Right lobe of liver (tissue), 6 donors: Measurements from ENCODE around the gene LMX1B. TPM values are rescaled to one million over a fixed set of nuclear protein-coding genes. Genes with fewer than 3 reads are reported as not detected.

Experiments used
- ATAC-seq, 4 donors: fragments of 200-7000 bp; cut with Tn5 transposase; one replicate each; pipeline ENCODE4 v1.9.1; 2020; ENCODE audit warnings: mild to moderate bottlenecking in 4 of 4, moderate library complexity in 4 of 4
- DNase-seq, 3 donors: peaks; one replicate each; pipeline ENCODE4 v3.0.0-alpha.2; 2020
- H3K27ac ChIP-seq, 3 donors: fragments of 200-600 bp; one replicate each; pipeline ENCODE4 v1.8.0; 2022
- H3K27me3 ChIP-seq, 2 donors: fragments of 200-600 bp; one replicate each; pipeline ENCODE4 v1.8.0; 2022
- H3K36me3 ChIP-seq, 4 donors: fragments of 200-600 bp; sonication (generic) in 1 of 4; one replicate each; pipeline versions ENCODE4 v1.5.1 to v1.8.0; 2017 to 2022; ENCODE audit warnings: control low read depth in 1 of 4
- H3K4me1 ChIP-seq, 4 donors: fragments of 200-600 bp; sonication (generic) in 1 of 4; one replicate each; pipeline versions ENCODE4 v1.5.1 to v1.8.0; 2017 to 2022; ENCODE audit warnings: control low read depth in 1 of 4
- H3K4me3 ChIP-seq, 3 donors: fragments of 200-600 bp; one replicate each; pipeline ENCODE4 v1.8.0; 2022
- H3K9me3 ChIP-seq, 4 donors: fragments of 200-600 bp; sonication (generic) in 1 of 4; one replicate each; pipeline versions ENCODE4 v1.5.1 to v1.8.0; 2017 to 2022; ENCODE audit warnings: control low read depth in 1 of 4
- POLR2A ChIP-seq: fragments of 450-650 bp; IDR thresholded peaks from one replicate; pipeline ENCODE4 v1.6.1; 2017; ENCODE audit warnings: antibody characterized with exemption, mild to moderate bottlenecking
- WGBS: methylation state at CpG from one replicate; pipeline ENCODE4 v1.1.6; 2018; ENCODE audit warnings: low coverage, low lambda C conversion rate; ENCODE audit not compliant: insufficient coverage; ENCODE audit errors: missing lambda C conversion rate; 5-methylcytosine and 5-hydroxymethylcytosine counted together
- intact Hi-C, 2 donors: fragments of 100-400 bp; cut with DNase I; formaldehyde crosslinking; loops; one replicate each; pipeline versions ENCODE4 v1.11.2 to v1.14.1; 2022
- total RNA-seq, 6 experiments: library from RNA; depleted of rRNA in 2 of 6; stranded (reverse); fragments of >200 nt in 2 of 6; fragmentation: NEBNext Ultra II Directional in 3 of 6; extraction: Animal tissue kit (Norgen Biotek cat#: 25700) in 3 of 6; gene quantifications; one replicate each; pipeline versions ENCODE4 v1.1.0 to v1.2.4, GENCODE V29; 2016 to 2023
- TF ChIP-seq, protein P1 (sequence below), 4 donors: fragments of 200-600 bp in 3 of 4; fragments of 450-650 bp in 1 of 4; IDR thresholded peaks; one replicate each; pipeline versions ENCODE4 v1.5.1 to v1.8.0; 2016 to 2022; ENCODE audit warnings: antibody characterized with exemption in 4 of 4, mild to moderate bottlenecking in 2 of 4
- donor health status: DM: no; HTN: yes; CAD: no.
- donor health status: DM: no; HTN: no; CAD: no.
- donor health status: DM: no; HTN: no; CAD: no.
- donor health status: DM: no; HTN: yes; CAD: no.
- donor health status: DM: no; HTN: yes; CAD: no.

Gene LMX1B
- total RNA-seq, 6 experiments from 2014 or later: not detected

DNA sequence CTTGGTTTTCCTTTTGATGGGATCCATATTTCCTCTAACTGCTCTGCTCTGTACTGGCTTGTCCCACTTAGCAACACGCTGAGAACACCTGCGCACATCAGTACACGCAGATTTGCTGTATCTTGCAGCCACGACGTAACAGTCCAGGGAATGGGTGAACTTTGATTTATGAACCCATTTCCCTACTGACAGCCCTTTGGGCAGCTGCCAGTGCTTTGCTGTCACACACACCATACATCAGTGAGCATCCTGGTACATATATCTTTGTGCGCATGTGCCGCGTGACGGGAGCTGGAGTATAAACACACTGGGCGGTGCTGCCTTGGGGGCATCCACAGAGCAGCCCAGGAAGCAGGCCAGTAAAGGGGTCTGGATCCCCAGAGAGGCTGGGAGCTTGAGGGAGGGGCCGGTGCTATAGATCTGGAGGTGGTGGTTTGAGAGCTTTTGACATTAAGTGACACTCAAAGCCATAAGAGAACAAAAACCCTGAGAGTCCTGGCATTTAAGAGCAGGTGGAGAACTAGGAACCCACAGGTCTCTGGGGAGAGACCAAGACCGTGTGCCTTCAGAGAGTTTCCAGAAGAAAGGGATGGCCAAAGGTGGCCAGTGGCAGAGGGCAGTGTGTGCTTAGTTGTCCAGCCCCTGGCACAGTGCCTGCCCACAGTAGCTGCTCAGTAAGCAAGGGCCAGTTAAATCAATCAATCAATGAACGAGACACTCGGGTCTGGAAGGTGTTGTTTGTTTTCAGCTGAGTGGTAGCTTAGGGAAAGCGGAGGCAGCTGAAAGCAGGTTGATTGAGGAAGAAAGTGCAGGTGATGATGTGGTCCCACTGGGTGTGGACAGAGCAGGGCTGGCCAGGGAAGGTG, 53.7 kb downstream of the LMX1B start:
- DNase-seq (peak in 1 of 3 donors; percentile 48), ATAC-seq (peak in 3 of 4 donors; percentile 20 to 31 (median 29))
- Histone ChIP-seq H3K9me3 (no peaks in the 10 kb centered on the region), H3K4me1 (no peaks in the 10 kb centered on the region), H3K4me3 (no peak overlapping the region), H3K36me3 (no peaks in the 10 kb centered on the region), H3K27ac (no peak overlapping the region), H3K27me3 (no peaks in the 10 kb centered on the region)
- TF ChIP-seq, protein P1, sequence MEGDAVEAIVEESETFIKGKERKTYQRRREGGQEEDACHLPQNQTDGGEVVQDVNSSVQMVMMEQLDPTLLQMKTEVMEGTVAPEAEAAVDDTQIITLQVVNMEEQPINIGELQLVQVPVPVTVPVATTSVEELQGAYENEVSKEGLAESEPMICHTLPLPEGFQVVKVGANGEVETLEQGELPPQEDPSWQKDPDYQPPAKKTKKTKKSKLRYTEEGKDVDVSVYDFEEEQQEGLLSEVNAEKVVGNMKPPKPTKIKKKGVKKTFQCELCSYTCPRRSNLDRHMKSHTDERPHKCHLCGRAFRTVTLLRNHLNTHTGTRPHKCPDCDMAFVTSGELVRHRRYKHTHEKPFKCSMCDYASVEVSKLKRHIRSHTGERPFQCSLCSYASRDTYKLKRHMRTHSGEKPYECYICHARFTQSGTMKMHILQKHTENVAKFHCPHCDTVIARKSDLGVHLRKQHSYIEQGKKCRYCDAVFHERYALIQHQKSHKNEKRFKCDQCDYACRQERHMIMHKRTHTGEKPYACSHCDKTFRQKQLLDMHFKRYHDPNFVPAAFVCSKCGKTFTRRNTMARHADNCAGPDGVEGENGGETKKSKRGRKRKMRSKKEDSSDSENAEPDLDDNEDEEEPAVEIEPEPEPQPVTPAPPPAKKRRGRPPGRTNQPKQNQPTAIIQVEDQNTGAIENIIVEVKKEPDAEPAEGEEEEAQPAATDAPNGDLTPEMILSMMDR (IDR thresholded peaks at IDR 0.05): no peak
- no peak for TF ChIP-seq POLR2A
- 50% methylated on average over 15 of the region's 15 CpGs for WGBS
- intact Hi-C loops: no loop called here

DNA sequence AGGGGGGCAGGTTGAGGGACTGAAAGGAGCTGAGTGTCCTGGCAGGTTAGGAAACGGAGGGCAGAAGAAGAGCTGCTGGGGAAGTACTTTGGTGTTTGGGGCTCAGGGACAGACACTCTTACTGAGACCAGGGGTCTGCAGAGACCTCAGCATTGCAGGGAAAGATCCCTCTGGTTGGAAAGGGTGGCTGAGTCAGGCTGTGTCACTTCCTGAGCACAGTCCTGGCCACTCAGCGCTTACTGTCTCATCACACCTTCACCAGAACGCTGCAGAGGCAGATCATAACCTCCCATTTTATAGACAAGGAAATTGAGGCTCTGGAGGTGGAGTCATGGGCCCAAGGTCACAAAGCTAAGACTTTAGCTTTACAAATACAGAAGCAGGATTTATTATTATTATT, 54.3 kb downstream of the LMX1B start:
- Histone ChIP-seq H3K36me3 (no peaks in the 10 kb centered on the region), H3K9me3 (no peaks in the 10 kb centered on the region), H3K27me3 (no peaks in the 10 kb centered on the region), H3K4me3 (no peak overlapping the region), H3K4me1 (no peaks in the 10 kb centered on the region), H3K27ac (no peak overlapping the region)
- ATAC-seq (no peak), DNase-seq (no peak)
- no peak for TF ChIP-seq POLR2A
- TF ChIP-seq, protein P1 (IDR thresholded peaks at IDR 0.05): no peak
- intact Hi-C loops: no loop called here
- 65% methylated on average over 2 of the region's 3 CpGs for WGBS

DNA sequence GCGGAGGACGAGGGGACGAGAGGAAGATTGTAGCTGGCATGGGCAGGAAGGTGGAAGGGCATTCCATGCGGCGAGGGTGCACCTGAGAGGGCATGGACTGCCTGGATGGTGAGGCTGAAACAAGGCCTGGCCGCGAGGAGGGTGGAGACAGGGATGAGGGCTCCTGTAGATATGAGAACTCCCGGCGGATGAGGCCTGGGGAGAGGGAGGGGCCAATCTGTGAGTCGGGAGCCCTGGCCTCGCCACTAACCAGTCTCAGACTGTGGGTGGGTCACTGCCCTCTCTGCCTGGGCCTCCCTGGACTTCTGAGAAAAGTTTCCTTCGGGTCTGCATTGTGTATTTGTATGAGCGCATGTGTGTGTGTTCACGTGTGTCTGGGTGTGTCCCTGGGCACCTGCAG, 55.4 kb downstream of the LMX1B start:
- no peak overlapping the region for H3K27ac ChIP-seq
- no peak overlapping the region for H3K4me3 ChIP-seq
- no peaks in the 10 kb centered on the region for H3K36me3 ChIP-seq
- DNase-seq (no peak), ATAC-seq (no peak)
- TF ChIP-seq, protein P1 (IDR thresholded peaks at IDR 0.05): no peak
- no peak for TF ChIP-seq POLR2A
- intact Hi-C loops: no loop called here
- WGBS: 91% methylated on average over 4 of the region's 14 CpGs
- no peaks in the 10 kb centered on the region for H3K4me1 ChIP-seq
- no peaks in the 10 kb centered on the region for H3K9me3 ChIP-seq
- H3K27me3 ChIP-seq: no peaks in the 10 kb centered on the region

DNA sequence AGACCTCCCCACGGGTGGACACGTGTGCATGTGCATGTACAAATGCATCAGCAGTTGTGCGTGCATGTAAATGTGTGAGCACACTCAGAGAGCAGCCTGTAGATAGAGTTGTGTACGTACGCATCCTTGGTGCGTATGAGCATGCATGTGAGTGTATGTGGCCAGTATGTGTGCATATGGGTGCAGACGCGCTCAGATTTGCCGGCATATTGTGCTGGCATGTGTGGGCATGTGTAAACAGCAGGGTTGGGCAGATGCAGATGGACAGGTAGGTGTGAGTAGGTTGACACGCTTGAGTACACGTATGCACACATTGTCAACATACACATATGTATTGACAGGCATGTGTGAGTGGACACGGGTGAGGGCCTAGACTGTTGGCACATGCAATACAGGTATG, 56.5 kb downstream of the LMX1B start:
- intact Hi-C loops: no loop called here
- 84% methylated on average over 9 of the region's 12 CpGs for WGBS
- ATAC-seq: no peak
- no peak for DNase-seq
- Histone ChIP-seq H3K9me3 (no peaks in the 10 kb centered on the region), H3K4me1 (no peaks in the 10 kb centered on the region), H3K36me3 (no peaks in the 10 kb centered on the region), H3K4me3 (no peak overlapping the region), H3K27me3 (no peaks in the 10 kb centered on the region), H3K27ac (no peak overlapping the region)
- TF ChIP-seq, protein P1 (IDR thresholded peaks at IDR 0.05): no peak
- no peak for TF ChIP-seq POLR2A
